ENCODE results near the gene LRIG1.

DNA sequence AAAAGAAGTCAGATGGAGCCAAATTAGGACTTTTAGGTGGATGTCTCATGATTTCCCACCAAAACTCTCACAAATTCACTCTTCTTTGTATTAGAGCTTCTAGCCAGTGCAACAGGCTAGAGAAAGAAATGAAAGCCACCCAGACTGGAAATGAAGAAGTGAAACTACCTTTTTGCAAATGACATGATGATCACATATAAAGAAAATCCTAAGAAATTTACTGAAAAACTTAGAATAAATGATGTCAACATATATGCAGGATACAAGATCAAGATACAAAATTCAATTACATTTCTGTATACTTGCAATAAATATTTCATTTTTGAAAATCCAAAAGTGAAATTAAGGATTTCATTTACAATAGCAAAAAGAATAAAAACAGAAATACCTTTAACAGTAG is 110.8 kb downstream of the LRIG1 start:
- TF ChIP-seq EZH2phosphoT487 (IDR thresholded peaks at IDR 0.05; ENCODE audit: borderline replicate concordance, low read length) = no peak
- TF ChIP-seq, protein P1, sequence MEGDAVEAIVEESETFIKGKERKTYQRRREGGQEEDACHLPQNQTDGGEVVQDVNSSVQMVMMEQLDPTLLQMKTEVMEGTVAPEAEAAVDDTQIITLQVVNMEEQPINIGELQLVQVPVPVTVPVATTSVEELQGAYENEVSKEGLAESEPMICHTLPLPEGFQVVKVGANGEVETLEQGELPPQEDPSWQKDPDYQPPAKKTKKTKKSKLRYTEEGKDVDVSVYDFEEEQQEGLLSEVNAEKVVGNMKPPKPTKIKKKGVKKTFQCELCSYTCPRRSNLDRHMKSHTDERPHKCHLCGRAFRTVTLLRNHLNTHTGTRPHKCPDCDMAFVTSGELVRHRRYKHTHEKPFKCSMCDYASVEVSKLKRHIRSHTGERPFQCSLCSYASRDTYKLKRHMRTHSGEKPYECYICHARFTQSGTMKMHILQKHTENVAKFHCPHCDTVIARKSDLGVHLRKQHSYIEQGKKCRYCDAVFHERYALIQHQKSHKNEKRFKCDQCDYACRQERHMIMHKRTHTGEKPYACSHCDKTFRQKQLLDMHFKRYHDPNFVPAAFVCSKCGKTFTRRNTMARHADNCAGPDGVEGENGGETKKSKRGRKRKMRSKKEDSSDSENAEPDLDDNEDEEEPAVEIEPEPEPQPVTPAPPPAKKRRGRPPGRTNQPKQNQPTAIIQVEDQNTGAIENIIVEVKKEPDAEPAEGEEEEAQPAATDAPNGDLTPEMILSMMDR (IDR thresholded peaks at IDR 0.05; ENCODE audit: low read depth, low read length, poor library complexity, severe bottlenecking) = no peak
